ENCODE data around the gene GARNL3. TPM values are rescaled to one million over a fixed set of nuclear protein-coding genes. Genes with fewer than 3 reads are reported as not detected.

Gene GARNL3
- total RNA-seq, 1 experiment from 2014 or later = 15.5 TPM

DNA sequence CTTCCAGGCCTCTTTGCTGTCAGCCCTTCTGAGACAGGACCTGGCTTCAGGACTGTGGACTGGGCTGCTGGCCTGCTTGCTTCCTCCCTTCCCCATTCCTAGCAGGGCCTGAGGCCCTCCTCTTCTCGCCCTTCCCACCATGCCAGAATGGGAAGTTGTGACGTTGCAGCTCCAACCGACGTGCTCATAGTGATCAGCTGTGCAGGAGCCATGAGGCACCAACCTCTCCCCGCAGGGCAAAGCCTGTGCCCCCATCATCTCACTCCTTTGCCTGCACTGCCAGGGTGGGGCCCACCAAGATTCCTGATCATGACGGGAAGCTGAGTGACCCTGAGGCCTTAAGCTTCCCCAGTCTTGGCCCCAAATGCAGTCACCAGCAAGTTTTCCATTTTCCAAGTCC lies 45.1 kb upstream of the GARNL3 start:
- no peak overlapping the region for H2AFZ ChIP-seq (ENCODE audit: low read length)
- no peak overlapping the region for H3K4me2 ChIP-seq (ENCODE audit: low read length)
- H3F3A ChIP-seq (ENCODE audit: low read length, unreplicated experiment) = no peaks in the 10 kb centered on the region
- no peaks in the 10 kb centered on the region for H3K36me3 ChIP-seq (ENCODE audit: low read depth, low read length)
- H3K79me2 ChIP-seq (ENCODE audit: low read length) = no peaks in the 10 kb centered on the region
- TF ChIP-seq, protein P1, sequence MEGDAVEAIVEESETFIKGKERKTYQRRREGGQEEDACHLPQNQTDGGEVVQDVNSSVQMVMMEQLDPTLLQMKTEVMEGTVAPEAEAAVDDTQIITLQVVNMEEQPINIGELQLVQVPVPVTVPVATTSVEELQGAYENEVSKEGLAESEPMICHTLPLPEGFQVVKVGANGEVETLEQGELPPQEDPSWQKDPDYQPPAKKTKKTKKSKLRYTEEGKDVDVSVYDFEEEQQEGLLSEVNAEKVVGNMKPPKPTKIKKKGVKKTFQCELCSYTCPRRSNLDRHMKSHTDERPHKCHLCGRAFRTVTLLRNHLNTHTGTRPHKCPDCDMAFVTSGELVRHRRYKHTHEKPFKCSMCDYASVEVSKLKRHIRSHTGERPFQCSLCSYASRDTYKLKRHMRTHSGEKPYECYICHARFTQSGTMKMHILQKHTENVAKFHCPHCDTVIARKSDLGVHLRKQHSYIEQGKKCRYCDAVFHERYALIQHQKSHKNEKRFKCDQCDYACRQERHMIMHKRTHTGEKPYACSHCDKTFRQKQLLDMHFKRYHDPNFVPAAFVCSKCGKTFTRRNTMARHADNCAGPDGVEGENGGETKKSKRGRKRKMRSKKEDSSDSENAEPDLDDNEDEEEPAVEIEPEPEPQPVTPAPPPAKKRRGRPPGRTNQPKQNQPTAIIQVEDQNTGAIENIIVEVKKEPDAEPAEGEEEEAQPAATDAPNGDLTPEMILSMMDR (conservative IDR thresholded peaks at IDR 0.05; ENCODE audit: low read depth, low read length) = no peak
- TF ChIP-seq EZH2 (IDR thresholded peaks at IDR 0.05; ENCODE audit: low read length, unreplicated experiment) (no peak), EZH2phosphoT487 (IDR thresholded peaks at IDR 0.05; ENCODE audit: borderline replicate concordance, low read length) (no peak)
- no peaks in the 10 kb centered on the region for H3K9me3 ChIP-seq (ENCODE audit: low read length)
- H3K9ac ChIP-seq (ENCODE audit: low read length) = no peak overlapping the region
- no peak for DNase-seq
- ChIA-PET POLR2A (ENCODE audit: unreplicated experiment) (no interaction called here), CTCF (no interaction called here)
- peaks cover 4% of the 10 kb centered on the region; the same call in 1 of the 2 replicates for H3K4me1 ChIP-seq (ENCODE audit: insufficient read depth, low read length)
- no peak for ATAC-seq
- H3K4me3 ChIP-seq (ENCODE audit: low read length) = no peak overlapping the region
- H3K27me3 ChIP-seq (ENCODE audit: low read length) = no peaks in the 10 kb centered on the region
- H4K20me1 ChIP-seq (ENCODE audit: low read length) = no peaks in the 10 kb centered on the region
- H3K27ac ChIP-seq (ENCODE audit: low read length) = no peak overlapping the region
- intact Hi-C loops (cut with micrococcal nuclease) = no loop called here
- no peaks in the 10 kb centered on the region for H3K9me2 ChIP-seq (replicated peaks; ENCODE audit: low read length)
- no TSS peak for BruUV-seq (replicated peaks)

DNA sequence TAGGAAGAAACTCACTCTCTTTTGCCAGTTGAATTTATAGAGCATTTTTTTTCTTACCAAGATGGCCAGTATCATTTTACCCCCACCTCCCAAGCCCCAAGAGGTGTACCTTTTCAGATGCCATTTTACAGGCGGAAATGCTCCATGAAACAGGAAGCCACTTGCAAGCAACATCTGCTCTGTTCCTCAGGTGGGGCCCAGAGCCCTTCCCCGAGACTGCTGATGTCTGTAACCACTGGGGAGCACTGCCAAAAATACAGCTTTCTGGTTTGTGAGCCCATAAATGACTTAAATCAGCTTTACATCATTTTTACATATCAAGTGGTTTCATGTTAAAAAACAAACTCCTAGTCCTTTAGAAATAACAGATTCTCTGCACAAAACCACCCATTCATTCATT lies 42.9 kb upstream of the GARNL3 start:
- POLR2A ChIA-PET (ENCODE audit: unreplicated experiment) = no interaction called here
- CTCF ChIA-PET = no interaction called here

DNA sequence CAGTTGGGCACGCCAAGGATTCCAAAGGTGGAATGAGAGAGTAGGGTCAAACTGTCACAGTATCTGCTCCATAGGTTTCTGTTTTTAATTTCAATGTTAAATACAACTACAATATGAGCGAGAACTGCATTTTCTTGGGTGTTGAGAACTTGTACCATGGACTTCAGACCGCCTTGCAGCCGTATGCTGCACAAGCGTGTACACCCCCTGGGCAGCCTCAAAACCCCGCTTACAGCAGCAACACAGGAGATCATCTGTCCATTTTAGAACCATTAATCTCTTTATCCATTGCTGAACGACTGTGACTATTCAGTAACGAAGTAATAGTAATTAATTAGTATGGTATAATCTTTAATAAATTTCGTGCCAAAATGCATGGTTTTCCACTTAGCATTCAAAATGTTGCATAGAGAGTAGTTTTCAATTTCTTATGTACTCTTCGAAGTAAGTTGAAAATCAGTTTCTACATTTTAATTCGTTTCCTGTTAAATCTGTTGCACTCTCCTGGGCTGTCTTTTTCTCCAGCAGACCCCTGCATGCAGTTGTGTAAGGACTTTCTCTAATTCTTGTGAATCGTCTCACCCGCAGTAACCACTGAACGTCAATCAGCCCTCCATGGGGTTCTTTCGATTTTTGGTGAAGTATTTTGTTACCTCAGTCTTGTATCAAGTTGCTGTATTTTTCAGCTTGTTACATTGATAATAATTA lies 42.0 kb upstream of the GARNL3 start:
- Histone ChIP-seq H3K27me3 (ENCODE audit: low read length) (no peaks in the 10 kb centered on the region), H3K4me2 (ENCODE audit: low read length) (no peak overlapping the region), H3K9me3 (ENCODE audit: low read length) (no peaks in the 10 kb centered on the region), H3K9me2 (replicated peaks; ENCODE audit: low read length) (no peaks in the 10 kb centered on the region), H3K79me2 (ENCODE audit: low read length) (no peaks in the 10 kb centered on the region), H3F3A (ENCODE audit: low read length, unreplicated experiment) (no peaks in the 10 kb centered on the region), H3K27ac (ENCODE audit: low read length) (no peak overlapping the region), H3K4me1 (ENCODE audit: insufficient read depth, low read length) (peaks cover 6% of the 10 kb centered on the region; the same call in 1 of the 2 replicates), H4K20me1 (ENCODE audit: low read length) (no peaks in the 10 kb centered on the region), H3K9ac (ENCODE audit: low read length) (no peak overlapping the region), H2AFZ (ENCODE audit: low read length) (no peak overlapping the region), H3K36me3 (ENCODE audit: low read depth, low read length) (no peaks in the 10 kb centered on the region), H3K4me3 (ENCODE audit: low read length) (no peak overlapping the region)
- DNase-seq (no peak), ATAC-seq (no peak)
- TF ChIP-seq, protein P1 (conservative IDR thresholded peaks at IDR 0.05; ENCODE audit: low read depth, low read length) = no peak
- TF ChIP-seq EZH2phosphoT487 (IDR thresholded peaks at IDR 0.05; ENCODE audit: borderline replicate concordance, low read length) (no peak), EZH2 (IDR thresholded peaks at IDR 0.05; ENCODE audit: low read length, unreplicated experiment) (no peak)
- POLR2A ChIA-PET (ENCODE audit: unreplicated experiment) = no interaction called here
- CTCF ChIA-PET = no interaction called here
- BruUV-seq (replicated peaks) = no TSS peak
- intact Hi-C loops (cut with micrococcal nuclease) = no loop called here

More for the DNA sequence above, 42.9 kb upstream of the GARNL3 start:
- peaks cover 6% of the 10 kb centered on the region; the same call in 1 of the 2 replicates for H3K4me1 ChIP-seq (ENCODE audit: insufficient read depth, low read length)
- H3K27me3 ChIP-seq (ENCODE audit: low read length) = no peaks in the 10 kb centered on the region
- H3K9me2 ChIP-seq (replicated peaks; ENCODE audit: low read length) = no peaks in the 10 kb centered on the region
- TF ChIP-seq EZH2phosphoT487 (IDR thresholded peaks at IDR 0.05; ENCODE audit: borderline replicate concordance, low read length) = no peak
- TF ChIP-seq EZH2 (IDR thresholded peaks at IDR 0.05; ENCODE audit: low read length, unreplicated experiment) = no peak
- TF ChIP-seq, protein P1 (conservative IDR thresholded peaks at IDR 0.05; ENCODE audit: low read depth, low read length) = no peak
- H3K9me3 ChIP-seq (ENCODE audit: low read length) = no peaks in the 10 kb centered on the region
- no peaks in the 10 kb centered on the region for H3K36me3 ChIP-seq (ENCODE audit: low read depth, low read length)
- no peak overlapping the region for H3K4me3 ChIP-seq (ENCODE audit: low read length)
- no peak overlapping the region for H3K4me2 ChIP-seq (ENCODE audit: low read length)
- no TSS peak for BruUV-seq (replicated peaks)
- no peak overlapping the region for H3K27ac ChIP-seq (ENCODE audit: low read length)
- H3K9ac ChIP-seq (ENCODE audit: low read length) = no peak overlapping the region
- intact Hi-C loops (cut with micrococcal nuclease) = no loop called here
- H2AFZ ChIP-seq (ENCODE audit: low read length) = no peak overlapping the region
- H3F3A ChIP-seq (ENCODE audit: low read length, unreplicated experiment) = no peaks in the 10 kb centered on the region
- ATAC-seq (no peak), DNase-seq (no peak)
- H4K20me1 ChIP-seq (ENCODE audit: low read length) = no peaks in the 10 kb centered on the region
- no peaks in the 10 kb centered on the region for H3K79me2 ChIP-seq (ENCODE audit: low read length)

Data from PC-3 (cell line).